Measurements from ENCODE around the gene FADS2. TPM values are rescaled to one million over a fixed set of nuclear protein-coding genes. Genes with fewer than 3 reads are reported as not detected.

Gene FADS2
- total RNA-seq, 1 experiment from 2014 or later, result 17.1 TPM

DNA sequence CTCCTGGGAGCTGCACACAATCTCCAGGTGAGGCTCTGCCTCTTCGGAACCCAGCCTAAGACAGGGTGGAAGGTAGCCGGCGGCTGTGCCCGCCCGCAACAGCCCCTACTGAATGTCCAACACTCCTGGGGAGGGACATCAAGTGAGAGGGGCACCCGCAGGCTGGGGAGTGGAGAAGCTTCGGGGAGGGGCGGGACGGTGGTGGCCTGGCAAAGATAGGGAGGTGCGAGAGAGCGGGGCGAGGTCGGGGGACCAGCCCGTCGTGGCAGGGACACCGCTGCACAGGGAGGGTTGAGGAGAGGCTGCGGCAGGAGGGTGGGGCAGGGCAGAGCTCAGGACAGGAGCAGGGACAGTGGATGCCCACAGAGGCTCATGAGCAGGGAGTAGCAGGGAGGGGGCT, 72.2 kb downstream of the FADS2 start:
- no peak overlapping the region for H3K4me2 ChIP-seq (ENCODE audit: low read length)
- no peak overlapping the region for H3K9ac ChIP-seq (ENCODE audit: low read length)
- H2AFZ ChIP-seq (ENCODE audit: low read depth, low read length, poor library complexity, severe bottlenecking), result no peak overlapping the region
- no peak for ATAC-seq
- intact Hi-C loops (cut with micrococcal nuclease), result no loop called here
- ChIA-PET CTCF (interaction anchor here (3.4 to 8.6 kb wide), 5 partner anchors 8 to 208 kb away, joined by 15 to 162 read pairs (median 82); partner anchors contain the start of gene BEST1), RAD21 (ENCODE audit: low non-redundant PET in 1 of 2, low total read pairs in 2 of 2, uncharacterized antibody in 2 of 2, unreplicated experiment in 2 of 2) (interaction anchor here in 1 of 2 experiments (1.0 to 1.6 kb wide), 2 partner anchors 47 to 153 kb away, joined by 3 to 8 read pairs; no protein-coding TSS in a partner anchor), POLR2A (interaction anchor here (3.7 kb wide), 1 partner anchor 47 kb away, joined by 17 read pairs; no protein-coding TSS in a partner anchor)
- TF ChIP-seq CEBPB (IDR thresholded peaks at IDR 0.05; ENCODE audit: low read depth) (no peak), SRF (IDR thresholded peaks at IDR 0.05; ENCODE audit: low read depth) (no peak), FOSL1 (IDR thresholded peaks at IDR 0.05; ENCODE audit: low read depth) (no peak), RAD21 (IDR thresholded peaks at IDR 0.05; ENCODE audit: low read depth) (no peak)
- no TSS peak for BruUV-seq (replicated peaks)
- 0 out of 4 replicates have a peak, but pooled peaks cover 0 to 3% of the 10 kb centered on the region in 2 experiments for H3K4me1 ChIP-seq (ENCODE audit: control insufficient read depth in 1 of 2, insufficient read depth in 2 of 2, low read length in 2 of 2)
- no peak for DNase-seq (ENCODE audit: low read depth, low spot score)
- H3K4me3 ChIP-seq (replicated peaks in 1 of 2; ENCODE audit: low read depth in 1 of 2, low read length in 2 of 2), result no peak overlapping the region
- no peaks in the 10 kb centered on the region for H3K79me2 ChIP-seq (ENCODE audit: insufficient read depth, low read length)
- no peaks in the 10 kb centered on the region for H4K20me1 ChIP-seq (ENCODE audit: insufficient read depth)
- H3K27me3 ChIP-seq (ENCODE audit: insufficient read depth, low read length), result no peaks in the 10 kb centered on the region
- H3K9me3 ChIP-seq (ENCODE audit: control insufficient read depth in 1 of 2, insufficient read depth in 1 of 2, low read depth in 1 of 2, low read length in 2 of 2), result no peaks in the 10 kb centered on the region
- H3K36me3 ChIP-seq (ENCODE audit: control insufficient read depth in 1 of 2, insufficient read depth in 2 of 2, low read length in 2 of 2), result 0 out of 4 replicates have a peak, but pooled peaks cover 0 to 3% of the 10 kb centered on the region in 2 experiments
- no peak overlapping the region for H3K27ac ChIP-seq (ENCODE audit: low read depth, low read length)
- no peaks in the 10 kb centered on the region for H3K9me2 ChIP-seq (ENCODE audit: insufficient read depth)

DNA sequence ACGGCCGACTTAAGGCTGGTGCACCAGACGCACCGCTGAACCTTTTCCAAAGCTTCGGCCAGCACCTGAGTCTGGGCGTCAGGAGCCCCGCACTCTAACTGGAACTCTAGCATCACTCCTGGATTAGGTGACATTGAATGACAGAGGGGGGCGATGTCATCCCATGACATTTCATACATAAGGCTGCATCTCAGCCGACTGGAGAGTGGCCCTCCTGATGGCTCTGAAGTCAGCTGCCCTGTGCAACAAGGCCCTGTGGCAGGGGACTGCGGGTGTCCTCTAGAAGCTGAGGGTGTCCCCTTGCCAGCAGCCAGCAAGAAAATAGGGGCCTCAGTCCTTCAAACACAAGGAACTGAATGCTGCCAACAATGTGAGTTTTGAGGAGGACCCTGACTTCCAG, 73.3 kb downstream of the FADS2 start:
- H4K20me1 ChIP-seq (ENCODE audit: insufficient read depth), result no peaks in the 10 kb centered on the region
- H3K4me2 ChIP-seq (ENCODE audit: low read length), result no peak overlapping the region
- CTCF ChIA-PET, result interaction anchor here (7.1 to 8.6 kb wide), 2 partner anchors 47 to 180 kb away, joined by 134 to 162 read pairs; partner anchors contain the start of gene BEST1
- no peaks in the 10 kb centered on the region for H3K9me2 ChIP-seq (ENCODE audit: insufficient read depth)
- H3K27ac ChIP-seq (ENCODE audit: low read depth, low read length), result no peak overlapping the region
- no peak overlapping the region for H3K9ac ChIP-seq (ENCODE audit: low read length)
- no peaks in the 10 kb centered on the region for H3K27me3 ChIP-seq (ENCODE audit: insufficient read depth, low read length)
- ATAC-seq (no peak), DNase-seq (ENCODE audit: low read depth, low spot score) (no peak)
- no peaks in the 10 kb centered on the region for H3K9me3 ChIP-seq (ENCODE audit: control insufficient read depth in 1 of 2, insufficient read depth in 1 of 2, low read depth in 1 of 2, low read length in 2 of 2)
- 0 out of 4 replicates have a peak, but pooled peaks cover 0 to 3% of the 10 kb centered on the region in 2 experiments for H3K36me3 ChIP-seq (ENCODE audit: control insufficient read depth in 1 of 2, insufficient read depth in 2 of 2, low read length in 2 of 2)
- BruUV-seq (replicated peaks), result no TSS peak
- no peaks in the 10 kb centered on the region for H3K79me2 ChIP-seq (ENCODE audit: insufficient read depth, low read length)
- POLR2A ChIA-PET, result interaction anchor here (1.1 kb wide), 1 partner anchor 49 kb away, joined by 3 read pairs; the partner anchor contains the start of gene BEST1
- TF ChIP-seq CBX3 (IDR thresholded peaks at IDR 0.05; ENCODE audit: low read depth) (no peak), POLR2A (IDR thresholded peaks at IDR 0.05; ENCODE audit: borderline replicate concordance, extremely low read depth, insufficient read depth, insufficient read length) (no peak), POLR2AphosphoS5 (IDR thresholded peaks at IDR 0.05; ENCODE audit: low read depth, low read length) (no peak), SP1 (IDR thresholded peaks at IDR 0.05; ENCODE audit: low read depth) (no peak), SRF (IDR thresholded peaks at IDR 0.05; ENCODE audit: low read depth) (no peak), EGR1 (IDR thresholded peaks at IDR 0.05; ENCODE audit: low read depth) (no peak), RAD21 (IDR thresholded peaks at IDR 0.05; ENCODE audit: low read depth) (peak; percentile 56)
- TF ChIP-seq, protein P1, sequence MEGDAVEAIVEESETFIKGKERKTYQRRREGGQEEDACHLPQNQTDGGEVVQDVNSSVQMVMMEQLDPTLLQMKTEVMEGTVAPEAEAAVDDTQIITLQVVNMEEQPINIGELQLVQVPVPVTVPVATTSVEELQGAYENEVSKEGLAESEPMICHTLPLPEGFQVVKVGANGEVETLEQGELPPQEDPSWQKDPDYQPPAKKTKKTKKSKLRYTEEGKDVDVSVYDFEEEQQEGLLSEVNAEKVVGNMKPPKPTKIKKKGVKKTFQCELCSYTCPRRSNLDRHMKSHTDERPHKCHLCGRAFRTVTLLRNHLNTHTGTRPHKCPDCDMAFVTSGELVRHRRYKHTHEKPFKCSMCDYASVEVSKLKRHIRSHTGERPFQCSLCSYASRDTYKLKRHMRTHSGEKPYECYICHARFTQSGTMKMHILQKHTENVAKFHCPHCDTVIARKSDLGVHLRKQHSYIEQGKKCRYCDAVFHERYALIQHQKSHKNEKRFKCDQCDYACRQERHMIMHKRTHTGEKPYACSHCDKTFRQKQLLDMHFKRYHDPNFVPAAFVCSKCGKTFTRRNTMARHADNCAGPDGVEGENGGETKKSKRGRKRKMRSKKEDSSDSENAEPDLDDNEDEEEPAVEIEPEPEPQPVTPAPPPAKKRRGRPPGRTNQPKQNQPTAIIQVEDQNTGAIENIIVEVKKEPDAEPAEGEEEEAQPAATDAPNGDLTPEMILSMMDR (IDR thresholded peaks at IDR 0.05 in 2 of 3, conservative IDR thresholded peaks at IDR 0.05 in 1 of 3; ENCODE audit: borderline replicate concordance in 1 of 3, insufficient read depth in 1 of 3, low read depth in 2 of 3, low read length in 2 of 3), result 0 out of 6 replicates have a peak, but pooled peaks of 1 of the 3 experiments have one; percentile 29
- H3K4me1 ChIP-seq (ENCODE audit: control insufficient read depth in 1 of 2, insufficient read depth in 2 of 2, low read length in 2 of 2), result 0 out of 4 replicates have a peak, but pooled peaks cover 0 to 3% of the 10 kb centered on the region in 2 experiments
- H2AFZ ChIP-seq (ENCODE audit: low read depth, low read length, poor library complexity, severe bottlenecking), result no peak overlapping the region
- no peak overlapping the region for H3K4me3 ChIP-seq (replicated peaks in 1 of 2; ENCODE audit: low read depth in 1 of 2, low read length in 2 of 2)
- intact Hi-C loops (cut with micrococcal nuclease), result no loop called here
- RAD21 ChIA-PET (ENCODE audit: low non-redundant PET in 1 of 2, low total read pairs in 2 of 2, uncharacterized antibody in 2 of 2, unreplicated experiment in 2 of 2), result no interaction called here

Data from HCT116 (cell line).